ENCODE measurements around the gene HRNR.

Gene HRNR

DNA sequence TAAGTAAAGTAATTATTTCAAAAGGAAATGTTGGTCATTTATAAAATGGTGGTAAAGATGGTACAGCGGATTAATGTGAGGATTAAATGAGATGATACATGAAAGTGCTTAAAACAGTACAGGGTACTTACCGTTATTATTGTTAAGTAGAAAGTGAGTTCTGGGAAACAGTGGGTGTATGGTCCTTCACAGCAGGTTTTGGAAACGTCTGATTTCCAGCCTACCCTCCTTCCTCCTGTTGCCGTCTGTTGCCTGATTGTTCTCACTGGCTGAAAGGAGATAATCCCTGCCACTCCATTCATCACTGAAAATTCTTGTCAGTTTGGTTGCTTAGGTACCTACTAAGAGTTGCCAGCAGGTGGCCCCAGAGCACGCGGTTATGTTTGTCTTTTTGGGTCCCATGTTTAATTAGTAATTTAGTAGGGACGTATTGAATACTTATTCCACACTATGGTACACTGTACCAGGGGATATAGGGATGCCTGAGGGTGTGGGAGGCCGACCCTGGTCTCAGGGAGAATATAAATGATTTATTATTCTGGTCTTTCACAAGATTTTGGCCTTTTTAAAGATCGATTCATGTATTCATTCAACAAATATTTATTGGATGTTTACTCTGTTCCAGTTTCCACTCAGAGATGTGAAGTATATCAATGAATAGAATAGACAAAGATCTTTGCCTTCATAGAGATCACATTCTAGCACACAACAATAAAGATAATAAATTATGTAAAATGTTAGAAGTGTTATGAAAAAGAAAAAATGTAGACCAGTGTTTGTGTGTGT lies 34.1 kb downstream of the HRNR start:
- peak; percentile 25 to 43 for DNase-seq (ENCODE audit: low read depth in 1 of 2, low spot score in 1 of 2)

DNA sequence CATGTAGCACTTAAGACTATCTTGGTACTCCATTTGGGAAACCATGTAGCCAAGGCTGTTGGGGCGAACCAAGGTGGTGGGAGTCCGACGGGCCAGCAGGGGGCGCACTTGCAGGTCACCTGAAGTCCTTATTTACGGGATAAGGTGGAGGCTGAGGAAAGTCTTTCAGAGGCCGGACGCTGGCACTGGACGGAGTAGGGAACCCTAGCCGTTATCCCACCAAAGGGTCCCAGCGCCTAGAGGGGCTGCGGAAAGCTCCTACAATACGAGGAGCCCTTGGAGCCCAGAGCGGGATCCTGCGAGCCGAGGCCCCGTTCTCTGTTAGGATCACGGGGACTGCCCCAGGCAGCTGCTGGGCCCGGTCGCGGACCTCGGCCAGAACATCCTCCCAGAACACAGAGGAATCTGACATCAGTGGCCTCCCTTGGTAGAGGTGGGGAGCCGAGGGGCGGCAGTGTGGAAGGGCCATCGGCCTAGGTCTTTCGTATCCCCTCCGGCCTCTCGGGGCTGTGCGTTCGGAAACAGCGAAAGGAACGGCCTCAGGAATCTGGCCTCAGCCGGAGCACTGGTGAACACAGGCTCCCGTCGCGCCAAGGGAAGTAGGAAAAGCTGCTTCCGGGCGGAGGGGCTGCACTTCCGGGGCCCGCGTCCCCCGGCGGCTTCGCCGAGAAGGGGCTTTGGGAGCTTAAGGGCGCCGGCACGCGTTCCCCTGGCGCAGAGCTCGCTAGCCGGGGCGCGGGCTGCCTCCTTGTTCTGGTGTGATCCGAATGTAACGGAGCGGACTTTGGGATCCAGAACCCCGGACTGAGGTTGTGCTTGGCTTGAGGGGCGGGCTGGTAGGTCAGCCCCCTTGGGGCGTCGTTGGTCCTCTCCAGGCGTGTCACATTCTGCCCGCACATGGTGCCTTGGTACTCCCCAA lies 35.1 kb downstream of the HRNR start:
- peak; percentile 65 to 72 for DNase-seq (ENCODE audit: low read depth in 1 of 2, low spot score in 1 of 2)

DNA sequence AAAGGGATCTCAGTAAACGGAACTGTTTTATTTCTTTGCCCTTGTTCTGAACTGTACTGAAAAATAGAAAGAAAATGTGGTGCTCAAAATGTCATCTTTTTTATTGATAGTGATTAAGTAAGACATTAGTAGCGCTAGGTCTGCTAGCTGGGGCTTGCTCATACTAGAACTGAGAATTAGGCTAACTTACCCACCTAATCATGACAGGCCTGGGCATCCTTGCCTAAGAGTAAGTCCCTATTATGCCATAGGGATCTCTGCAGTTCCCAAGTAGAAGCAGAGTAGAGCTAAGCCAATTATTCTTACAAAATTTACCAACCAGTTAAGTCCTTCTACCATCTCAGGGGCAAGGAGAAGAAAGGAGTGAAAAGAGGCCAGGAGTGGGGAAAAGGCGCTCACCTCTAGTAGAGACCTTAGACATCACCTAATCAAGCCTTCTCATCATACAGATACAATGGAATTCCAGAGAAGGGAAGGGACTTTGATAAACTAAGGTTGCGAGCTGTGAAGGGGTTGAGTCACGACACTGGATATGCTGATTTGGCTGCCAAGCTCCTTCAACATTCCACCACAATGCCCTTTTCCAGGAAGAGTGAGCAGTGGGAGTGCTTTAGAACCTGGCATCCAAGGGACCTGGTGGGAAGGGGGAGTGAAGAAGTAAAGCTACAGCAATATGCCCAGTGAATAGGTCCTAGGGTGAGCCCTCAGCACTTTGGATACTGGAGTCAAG lies 37.3 kb downstream of the HRNR start:
- DNase-seq (ENCODE audit: low read depth in 1 of 2, low spot score in 1 of 2) = no peak

DNA sequence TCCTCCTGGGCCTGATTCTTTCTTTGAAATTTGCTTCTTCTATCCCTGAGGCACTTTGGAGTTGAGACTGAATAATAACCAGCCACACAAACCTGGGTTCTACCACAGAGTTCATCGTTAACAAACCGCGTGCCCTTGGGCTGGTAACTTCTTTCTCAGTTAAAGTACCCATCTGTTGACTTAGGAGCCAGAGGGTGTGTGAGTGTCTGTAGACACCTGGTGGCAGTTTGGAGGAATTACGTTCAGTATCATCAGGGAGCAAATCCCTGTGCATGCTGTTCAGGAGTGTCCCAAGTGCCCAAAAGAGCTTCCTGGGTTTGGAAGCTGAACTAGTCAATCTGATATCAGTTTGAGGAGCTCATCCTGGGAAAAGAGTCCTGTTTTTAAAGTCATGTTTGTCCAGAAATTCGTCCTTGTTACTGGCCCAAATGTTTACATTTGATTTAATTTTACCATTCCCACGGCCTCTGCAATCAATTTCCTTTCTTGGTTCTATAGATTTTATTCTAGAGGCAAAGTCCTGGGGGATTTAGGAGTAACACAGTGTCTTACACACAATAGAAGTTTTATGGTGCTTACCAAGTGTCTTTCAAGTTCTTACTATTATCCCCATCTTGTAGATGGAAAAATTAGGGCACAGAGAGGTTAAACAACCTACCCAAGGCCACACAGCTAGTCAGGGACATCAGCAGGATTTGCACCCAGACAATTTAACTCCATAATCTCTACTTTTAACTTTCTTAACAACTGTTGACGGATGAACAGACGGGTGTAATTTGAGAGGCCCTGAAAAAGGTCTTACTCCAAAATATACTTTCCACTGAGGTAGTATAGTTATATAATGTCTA lies 38.2 kb downstream of the HRNR start:
- DNase-seq (ENCODE audit: low read depth in 1 of 2, low spot score in 1 of 2) = peak; percentile 5

DNA sequence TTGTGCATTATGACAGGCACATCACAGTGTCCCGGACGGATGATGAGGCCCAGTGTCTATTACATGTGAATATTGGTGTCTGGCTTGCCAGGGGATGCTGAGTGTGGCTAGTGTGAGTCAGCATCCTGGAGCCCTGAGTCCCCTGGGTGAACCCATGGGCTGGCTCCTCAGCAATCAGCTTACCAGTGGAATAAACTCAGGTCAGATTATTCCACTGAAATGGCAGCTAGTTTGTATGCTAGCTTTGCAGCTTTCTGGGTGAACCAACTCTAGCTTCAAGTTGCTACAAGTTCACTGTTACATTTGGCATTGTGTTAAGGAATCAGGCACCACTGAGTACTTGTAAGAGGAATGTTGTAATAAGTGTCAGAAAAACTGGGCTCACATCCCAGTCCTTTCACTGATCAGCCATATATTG lies 41.0 kb downstream of the HRNR start:
- DNase-seq (ENCODE audit: low read depth in 1 of 2, low spot score in 1 of 2) = no peak

DNA sequence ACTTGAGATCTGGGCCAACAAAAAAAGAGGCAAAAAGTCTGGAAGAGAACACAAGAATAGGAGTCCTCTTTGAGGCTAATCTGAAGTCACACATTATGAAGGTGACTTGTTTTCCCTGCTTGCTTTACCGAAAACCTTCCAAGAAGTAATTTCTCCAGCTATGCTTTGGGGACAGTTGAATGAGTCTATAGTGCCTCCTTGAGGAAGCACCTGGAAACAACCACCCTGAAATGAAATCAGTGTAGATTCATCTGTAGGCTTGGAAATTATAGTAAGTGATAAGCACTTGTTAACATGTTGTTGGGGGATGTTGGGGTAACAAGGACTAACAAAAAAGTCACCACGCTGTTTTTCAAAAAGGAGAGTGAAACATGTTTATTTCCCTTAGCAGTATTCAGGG lies 41.6 kb downstream of the HRNR start:
- DNase-seq (ENCODE audit: low read depth in 1 of 2, low spot score in 1 of 2) = no peak

DNA sequence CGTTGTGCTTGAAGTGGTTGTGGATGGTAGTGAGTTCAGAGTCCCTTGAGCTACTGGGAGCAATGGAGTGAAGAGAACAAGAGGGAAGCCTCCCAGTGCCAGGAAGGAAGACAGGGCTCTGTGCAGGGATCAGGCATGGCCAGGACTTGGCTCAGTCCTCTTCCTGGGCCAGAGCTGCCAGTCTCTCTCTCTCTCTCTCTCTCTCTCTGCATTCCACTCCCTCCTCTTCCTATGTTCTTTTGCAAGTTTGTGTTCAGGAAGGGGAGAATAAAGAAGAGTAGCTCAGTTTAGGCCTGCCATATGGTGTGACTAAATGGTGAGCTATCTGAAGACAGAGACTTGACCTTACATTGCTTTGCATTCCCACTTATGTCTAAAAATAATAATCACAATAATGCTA lies 44.4 kb downstream of the HRNR start:
- no peak for DNase-seq (ENCODE audit: low read depth in 1 of 2, low spot score in 1 of 2)

DNA sequence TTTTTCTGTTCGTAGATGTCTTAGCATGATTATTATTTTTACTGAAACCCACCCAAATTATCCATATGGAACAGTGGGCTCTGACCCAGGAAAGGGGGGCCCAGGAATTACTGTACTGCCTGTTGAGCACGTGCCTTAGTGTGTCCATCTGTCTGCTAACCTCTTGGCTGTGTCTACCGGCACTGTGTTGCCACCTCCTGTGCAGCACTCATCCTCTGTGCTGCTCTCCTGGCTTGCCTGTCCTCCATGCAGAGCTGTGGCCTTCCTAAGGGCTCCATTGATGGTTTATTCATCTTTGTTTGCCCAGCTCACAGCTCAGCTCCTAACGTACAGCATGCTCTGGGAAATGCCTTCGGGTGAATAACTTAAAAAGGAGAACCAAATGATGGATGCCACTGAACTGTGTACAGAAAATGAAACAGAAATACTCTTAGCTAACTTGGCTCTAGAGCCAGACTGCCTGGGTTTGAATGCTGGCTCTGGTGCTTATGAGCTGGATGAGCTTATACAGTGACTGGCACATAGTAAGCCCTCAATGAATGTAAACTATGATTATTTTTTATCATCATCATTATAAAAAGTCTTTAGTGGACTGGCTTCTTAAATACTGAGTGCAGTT lies 53.6 kb downstream of the HRNR start:
- DNase-seq (ENCODE audit: low read depth in 1 of 2, low spot score in 1 of 2) = no peak

DNA sequence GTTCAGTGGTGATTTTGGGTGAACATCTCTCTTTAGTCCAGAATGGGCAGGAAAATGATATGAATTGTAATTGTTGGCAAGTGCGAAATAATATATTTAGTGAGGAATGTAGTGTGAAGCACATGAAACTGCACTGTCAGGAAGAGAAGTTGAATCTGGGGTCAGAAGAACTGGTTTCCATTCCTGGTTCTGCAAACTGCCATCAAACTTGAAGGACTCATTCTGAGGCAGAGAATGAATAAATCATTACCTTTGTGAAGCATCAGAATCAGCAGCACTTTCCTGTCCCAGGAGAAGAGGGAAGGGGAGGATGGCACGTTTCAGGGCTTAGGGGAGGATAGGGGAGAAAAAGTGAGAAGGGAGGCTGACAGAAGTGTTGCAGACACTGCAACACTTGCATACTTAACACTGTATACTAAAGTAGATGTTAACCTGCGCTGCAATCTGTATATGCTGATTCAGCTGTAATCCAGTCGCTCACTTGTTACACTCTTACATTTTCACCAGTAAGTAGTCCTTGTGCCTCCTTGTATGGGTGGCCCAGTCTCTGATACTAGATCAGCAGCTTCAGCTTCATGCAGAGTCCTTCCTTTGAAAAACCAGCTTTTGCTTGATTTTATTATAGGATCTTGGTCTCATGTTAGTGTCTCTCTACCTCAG lies 54.5 kb downstream of the HRNR start:
- DNase-seq (ENCODE audit: low read depth in 1 of 2, low spot score in 1 of 2) = no peak

DNA sequence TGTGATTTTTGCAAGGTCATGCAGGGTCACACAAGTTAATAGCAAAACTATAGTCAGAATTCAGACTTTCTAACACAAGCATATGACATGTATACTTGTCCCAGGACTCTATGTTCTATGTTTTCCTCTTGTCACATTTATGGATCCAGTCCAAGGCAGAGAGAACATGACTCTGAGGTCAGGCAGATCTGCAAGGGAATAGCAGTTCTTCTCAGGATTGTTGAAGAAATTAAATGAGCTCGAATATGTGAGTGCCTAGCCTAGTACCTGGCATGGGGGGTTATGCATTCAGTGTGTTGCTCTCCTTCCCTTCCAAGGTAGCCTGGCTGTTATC lies 55.5 kb downstream of the HRNR start:
- DNase-seq (ENCODE audit: low read depth in 1 of 2, low spot score in 1 of 2) = no peak

DNA sequence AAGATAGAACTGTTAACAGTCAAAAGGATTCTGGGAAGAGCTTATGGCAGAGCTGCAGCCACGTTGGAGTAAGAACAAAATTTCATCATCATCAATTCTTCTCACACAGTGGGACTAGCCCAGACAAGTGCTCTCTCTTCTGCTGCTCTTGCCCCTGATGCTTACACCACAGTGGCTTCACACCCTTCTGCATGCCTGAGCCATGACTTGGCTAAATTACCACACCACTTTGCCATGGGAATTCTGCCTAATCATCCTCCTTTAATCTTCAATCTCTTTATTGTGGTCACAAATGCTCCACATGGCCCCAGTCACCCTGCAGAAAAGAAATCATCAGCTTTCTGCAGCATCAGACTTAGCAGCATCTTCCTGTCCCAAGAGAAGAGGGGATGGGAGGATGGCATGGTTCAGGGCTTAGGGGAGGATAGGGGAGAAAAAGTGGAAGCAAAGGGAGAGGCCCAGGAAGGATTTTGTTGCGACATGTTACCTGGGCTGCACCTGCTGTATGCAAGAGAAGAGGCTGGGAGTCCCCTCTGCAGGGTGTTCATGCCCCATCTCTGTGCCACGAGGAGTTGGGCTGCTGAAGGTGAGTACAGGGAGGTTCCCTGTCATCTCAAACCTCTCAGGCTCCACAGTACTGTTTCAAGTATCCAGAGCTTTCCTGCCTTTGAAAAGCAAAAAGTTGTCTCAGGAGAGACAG lies 56.0 kb downstream of the HRNR start:
- no peak for DNase-seq (ENCODE audit: low read depth in 1 of 2, low spot score in 1 of 2)

DNA sequence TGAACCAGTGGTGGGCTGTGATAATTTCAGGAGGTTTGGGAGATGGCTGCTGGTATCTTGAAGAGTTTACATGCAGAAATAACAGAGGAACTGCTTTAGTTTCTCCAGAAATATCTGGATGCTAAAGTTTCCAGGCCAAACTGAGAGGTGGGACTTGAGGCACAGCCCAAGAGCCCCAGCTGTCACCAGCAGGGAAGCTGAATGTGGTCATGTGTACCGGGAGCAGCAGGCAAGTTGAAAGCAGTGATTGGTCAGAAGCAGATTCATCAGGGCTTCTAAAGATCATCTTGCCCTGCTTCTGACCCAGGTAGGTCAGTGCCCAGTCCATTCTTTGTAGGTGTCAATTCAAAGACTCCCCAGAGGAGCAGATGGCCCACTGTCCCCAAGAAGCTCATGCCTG lies 57.0 kb downstream of the HRNR start:
- no peak for DNase-seq (ENCODE audit: low read depth in 1 of 2, low spot score in 1 of 2)

DNA sequence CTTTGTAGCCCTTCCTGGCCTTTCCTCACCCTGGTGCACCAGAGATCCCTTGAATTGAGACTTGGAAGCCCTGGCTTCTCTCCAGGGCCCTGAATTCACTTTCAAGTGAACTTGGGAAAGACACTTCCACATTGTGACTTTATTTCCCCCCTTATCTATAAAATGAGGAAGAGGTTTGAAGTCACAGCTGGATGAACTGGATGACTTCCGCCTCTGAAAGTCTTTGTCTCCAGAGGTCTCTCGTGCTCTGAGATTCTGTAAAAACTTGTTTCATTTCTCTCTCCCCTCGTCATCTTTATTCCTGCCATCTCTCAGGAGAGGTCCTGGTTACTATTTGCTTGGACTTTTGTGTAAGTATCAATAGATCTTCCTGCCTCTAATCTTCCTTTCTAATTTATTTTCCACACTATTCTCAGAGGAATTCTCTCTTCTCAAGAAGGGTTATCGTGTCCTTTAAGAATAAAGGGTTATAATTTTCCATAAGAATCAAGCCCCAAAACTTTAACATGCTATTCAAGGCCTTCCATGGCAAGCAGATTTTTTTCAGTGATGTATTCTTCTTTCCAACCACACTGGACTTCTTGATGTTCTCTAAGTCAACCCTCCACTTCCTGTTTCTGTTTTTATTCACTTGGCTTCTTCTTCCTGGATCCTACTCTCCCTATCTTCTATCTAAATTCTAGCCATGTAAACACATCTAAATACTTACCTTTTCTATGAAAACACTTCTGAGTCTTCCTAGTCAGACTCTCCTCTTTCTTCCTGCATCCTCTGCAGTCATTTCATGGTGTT lies 58.5 kb downstream of the HRNR start:
- no peak for DNase-seq (ENCODE audit: low read depth in 1 of 2, low spot score in 1 of 2)

DNA sequence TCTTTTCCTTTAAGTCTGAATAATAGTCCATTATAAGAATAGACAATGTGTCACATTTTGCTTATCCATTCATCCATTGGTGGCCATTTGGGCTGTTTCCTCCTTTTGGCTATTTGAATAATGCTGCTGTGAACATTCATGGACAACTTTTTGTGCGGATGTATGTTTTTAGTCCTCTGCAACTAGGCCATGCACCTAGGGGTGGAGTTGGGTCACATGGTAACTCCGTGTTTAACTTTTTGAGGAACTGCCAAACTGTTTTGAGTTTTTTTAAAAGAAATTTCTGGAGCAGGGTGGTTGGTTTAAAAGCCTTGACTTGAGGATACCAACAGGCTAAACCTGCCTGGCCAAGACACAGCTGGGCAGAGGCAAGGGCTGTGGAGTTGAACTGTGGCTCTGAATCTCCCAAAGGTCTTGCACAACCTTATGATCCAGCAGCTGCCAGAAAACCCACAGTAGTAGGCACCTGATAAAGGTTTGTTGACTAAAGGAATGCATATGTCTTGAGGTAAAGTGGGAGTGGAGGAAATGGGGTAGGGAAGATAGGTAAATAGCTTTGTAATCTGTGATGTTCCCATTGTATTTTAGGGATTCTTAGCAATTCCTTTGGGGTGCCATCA lies 59.4 kb downstream of the HRNR start:
- DNase-seq (ENCODE audit: low read depth in 1 of 2, low spot score in 1 of 2) = no peak

DNA sequence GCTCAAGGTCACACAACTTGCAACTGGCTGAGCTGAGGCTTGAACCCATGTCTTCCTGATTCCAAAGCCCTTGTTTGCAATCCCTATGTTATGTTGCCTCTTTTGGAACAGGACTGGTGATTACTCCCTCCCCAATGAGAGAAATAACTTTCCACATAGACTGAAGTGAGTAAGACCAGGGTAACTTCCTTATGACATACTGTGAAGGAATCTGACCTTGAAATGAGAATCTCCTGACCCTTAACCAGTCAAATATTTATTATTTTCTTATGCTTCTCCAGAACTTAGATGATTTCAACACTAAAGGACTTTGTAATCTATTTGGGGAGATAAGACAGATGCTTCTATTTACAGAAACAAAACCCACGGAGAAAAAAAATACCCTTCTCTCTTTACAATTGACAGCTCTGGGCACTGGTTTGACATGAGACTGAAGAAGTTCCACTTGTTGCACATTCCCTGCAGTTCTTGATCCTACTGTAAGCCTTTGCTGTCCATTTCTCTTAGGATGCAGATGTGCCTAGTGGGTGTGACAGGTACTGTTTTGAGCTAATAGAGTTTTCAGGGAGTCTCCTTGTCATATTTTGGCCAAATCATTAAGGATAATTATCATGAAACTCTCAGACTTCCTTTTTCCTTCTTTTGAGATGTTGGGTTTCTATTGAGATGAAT lies 61.1 kb downstream of the HRNR start:
- DNase-seq (ENCODE audit: low read depth in 1 of 2, low spot score in 1 of 2) = no peak
